Measurements from ENCODE around the gene SLC6A4. TPM values are rescaled to one million over a fixed set of nuclear protein-coding genes. Genes with fewer than 3 reads are reported as not detected.

Gene SLC6A4
- polyA plus RNA-seq, 1 experiment = not detected

Small RNA genes lying within 50 kb of the gene (small RNA-seq; reads per million reads assigned to genes)
- gene RF00154 (ENCODE audit: insufficient read length, low read depth, low replicate concordance) = 1.7 reads per million

Other genes starting within 250 kb of the SLC6A4 start
- 6.9 and 8.8 TPM in 2 replicates for gene NSRP1, start 118.9 kb downstream of the SLC6A4 start, polyA plus RNA-seq (2011; rRNA removed)
- 10.7 and 13.9 TPM in 2 replicates for gene BLMH, start 56.2 kb upstream of the SLC6A4 start, polyA plus RNA-seq (2011; rRNA removed)
- not detected in 2 replicates for gene TMIGD1, start 98.4 kb upstream of the SLC6A4 start, polyA plus RNA-seq (2011; rRNA removed)
- gene CPD, start 143.2 kb upstream of the SLC6A4 start, polyA plus RNA-seq (2011; rRNA removed) = 65.4 and 78.5 TPM in 2 replicates
- gene GOSR1, start 241.7 kb upstream of the SLC6A4 start, polyA plus RNA-seq (2011; rRNA removed) = 12.5 and 21.4 TPM in 2 replicates